ENCODE data around the gene EOMES. TPM values are rescaled to one million over a fixed set of nuclear protein-coding genes. Genes with fewer than 3 reads are reported as not detected.

The EOMES gene
- total and polyA plus RNA-seq, 2 experiments from 2014 or later = 0.34 TPM; not detected in 1

DNA sequence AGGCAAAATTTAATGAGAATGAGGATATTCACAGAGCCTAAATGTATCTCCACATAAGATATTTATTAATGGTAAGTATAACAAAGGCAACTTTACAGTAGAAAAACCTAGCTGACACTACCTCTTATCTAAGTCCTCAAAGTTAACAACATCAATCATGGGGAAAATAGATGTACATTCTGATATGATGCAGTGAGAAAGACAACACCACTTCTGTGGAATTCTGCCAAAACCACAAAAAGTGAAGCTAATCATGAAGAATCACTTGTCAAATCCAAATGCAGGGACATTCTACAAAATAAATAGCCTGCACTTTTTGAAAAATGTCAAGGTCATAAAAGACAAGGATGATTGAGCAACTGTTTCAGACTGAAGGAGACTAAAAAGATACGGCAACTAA is 27.5 kb upstream of the EOMES start:
- Histone ChIP-seq H3K9me3 (ENCODE audit: low read depth) (no peaks in the 10 kb centered on the region), H3K4me3 (no peak overlapping the region), H3K27ac (no peak overlapping the region), H3K27me3 (no peaks in the 10 kb centered on the region), H3K36me3 (no peaks in the 10 kb centered on the region), H3K4me1 (ENCODE audit: low read depth) (no peaks in the 10 kb centered on the region)
- no peak for DNase-seq (ENCODE audit: low read depth in 1 of 2, low spot score in 1 of 2)
- TF ChIP-seq, protein P1, sequence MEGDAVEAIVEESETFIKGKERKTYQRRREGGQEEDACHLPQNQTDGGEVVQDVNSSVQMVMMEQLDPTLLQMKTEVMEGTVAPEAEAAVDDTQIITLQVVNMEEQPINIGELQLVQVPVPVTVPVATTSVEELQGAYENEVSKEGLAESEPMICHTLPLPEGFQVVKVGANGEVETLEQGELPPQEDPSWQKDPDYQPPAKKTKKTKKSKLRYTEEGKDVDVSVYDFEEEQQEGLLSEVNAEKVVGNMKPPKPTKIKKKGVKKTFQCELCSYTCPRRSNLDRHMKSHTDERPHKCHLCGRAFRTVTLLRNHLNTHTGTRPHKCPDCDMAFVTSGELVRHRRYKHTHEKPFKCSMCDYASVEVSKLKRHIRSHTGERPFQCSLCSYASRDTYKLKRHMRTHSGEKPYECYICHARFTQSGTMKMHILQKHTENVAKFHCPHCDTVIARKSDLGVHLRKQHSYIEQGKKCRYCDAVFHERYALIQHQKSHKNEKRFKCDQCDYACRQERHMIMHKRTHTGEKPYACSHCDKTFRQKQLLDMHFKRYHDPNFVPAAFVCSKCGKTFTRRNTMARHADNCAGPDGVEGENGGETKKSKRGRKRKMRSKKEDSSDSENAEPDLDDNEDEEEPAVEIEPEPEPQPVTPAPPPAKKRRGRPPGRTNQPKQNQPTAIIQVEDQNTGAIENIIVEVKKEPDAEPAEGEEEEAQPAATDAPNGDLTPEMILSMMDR (IDR thresholded peaks at IDR 0.05; ENCODE audit: low read depth, low read length) = no peak

DNA sequence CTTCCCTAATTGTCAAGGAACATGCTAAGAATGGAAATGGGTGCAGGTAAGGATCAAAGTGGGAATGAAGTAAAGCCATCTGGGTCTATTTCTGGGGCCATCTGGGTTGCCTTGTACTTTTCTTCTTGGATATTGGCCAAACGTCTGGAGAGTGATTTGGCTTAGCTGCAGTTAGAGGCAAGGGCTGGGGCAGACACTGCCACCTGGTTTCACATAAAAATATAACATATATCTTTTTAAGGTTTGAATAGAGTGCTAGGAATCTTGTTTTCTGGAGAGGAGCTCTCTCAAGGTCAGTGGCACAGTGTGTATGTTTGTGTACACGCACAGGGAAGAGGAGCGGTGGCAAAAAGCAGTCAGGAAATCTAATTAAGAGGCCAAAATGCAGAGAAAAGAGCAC is 24.7 kb upstream of the EOMES start:
- H3K9me3 ChIP-seq (ENCODE audit: low read depth) = no peaks in the 10 kb centered on the region
- DNase-seq (ENCODE audit: low read depth in 1 of 2, low spot score in 1 of 2) = no peak
- H3K4me1 ChIP-seq (ENCODE audit: low read depth) = no peaks in the 10 kb centered on the region
- no peaks in the 10 kb centered on the region for H3K36me3 ChIP-seq
- no peaks in the 10 kb centered on the region for H3K27me3 ChIP-seq
- no peak overlapping the region for H3K4me3 ChIP-seq
- TF ChIP-seq, protein P1 (IDR thresholded peaks at IDR 0.05; ENCODE audit: low read depth, low read length) = no peak
- no peak overlapping the region for H3K27ac ChIP-seq

DNA sequence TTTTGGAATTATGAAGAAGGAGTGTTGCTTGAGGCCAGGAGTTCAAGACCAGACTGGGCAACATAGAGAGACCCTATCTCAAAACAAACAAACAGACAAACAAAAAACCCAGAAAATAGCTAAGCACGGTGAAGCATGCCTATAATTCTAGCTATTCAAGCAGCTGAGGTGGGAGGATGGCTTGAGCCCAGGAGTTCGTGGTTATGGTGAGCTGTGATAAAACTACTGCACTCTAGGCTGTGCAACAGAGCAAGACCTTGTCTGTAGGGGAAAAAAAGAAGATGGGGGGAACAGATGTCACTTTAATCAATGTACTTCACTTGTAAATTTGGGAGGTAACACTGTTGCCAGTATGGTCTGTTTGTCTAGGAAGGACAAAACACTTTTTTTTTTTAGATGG is 18.7 kb upstream of the EOMES start:
- Histone ChIP-seq H3K27me3 (no peaks in the 10 kb centered on the region), H3K36me3 (no peaks in the 10 kb centered on the region), H3K9me3 (ENCODE audit: low read depth) (no peaks in the 10 kb centered on the region), H3K27ac (no peak overlapping the region), H3K4me3 (no peak overlapping the region), H3K4me1 (ENCODE audit: low read depth) (no peaks in the 10 kb centered on the region)
- TF ChIP-seq, protein P1 (IDR thresholded peaks at IDR 0.05; ENCODE audit: low read depth, low read length) = no peak
- DNase-seq (ENCODE audit: low read depth in 1 of 2, low spot score in 1 of 2) = no peak

DNA sequence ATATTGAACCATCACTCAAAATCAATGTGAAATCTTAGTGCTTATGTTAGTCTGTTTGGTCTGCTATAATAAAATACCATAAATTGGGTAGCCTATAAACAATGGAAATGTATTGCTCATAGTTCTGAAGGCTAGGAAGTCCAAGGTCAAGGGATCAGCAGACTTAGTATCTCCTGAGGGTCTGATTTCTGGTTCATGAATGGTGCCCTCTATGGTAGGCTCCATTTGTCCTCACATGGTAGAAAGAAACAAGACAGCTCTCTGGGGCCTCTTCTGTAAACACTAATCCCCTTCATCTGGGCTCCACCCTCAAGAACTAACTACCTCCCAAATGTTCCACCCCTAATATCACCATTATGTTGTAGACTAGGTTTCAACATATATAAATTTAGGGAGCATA is 15.0 kb upstream of the EOMES start:
- Histone ChIP-seq H3K4me3 (no peak overlapping the region), H3K4me1 (ENCODE audit: low read depth) (no peaks in the 10 kb centered on the region), H3K9me3 (ENCODE audit: low read depth) (no peaks in the 10 kb centered on the region), H3K27me3 (peaks cover 22% of the 10 kb centered on the region), H3K27ac (no peak overlapping the region), H3K36me3 (no peaks in the 10 kb centered on the region)
- DNase-seq (ENCODE audit: low read depth in 1 of 2, low spot score in 1 of 2) = no peak
- TF ChIP-seq, protein P1 (IDR thresholded peaks at IDR 0.05; ENCODE audit: low read depth, low read length) = no peak

DNA sequence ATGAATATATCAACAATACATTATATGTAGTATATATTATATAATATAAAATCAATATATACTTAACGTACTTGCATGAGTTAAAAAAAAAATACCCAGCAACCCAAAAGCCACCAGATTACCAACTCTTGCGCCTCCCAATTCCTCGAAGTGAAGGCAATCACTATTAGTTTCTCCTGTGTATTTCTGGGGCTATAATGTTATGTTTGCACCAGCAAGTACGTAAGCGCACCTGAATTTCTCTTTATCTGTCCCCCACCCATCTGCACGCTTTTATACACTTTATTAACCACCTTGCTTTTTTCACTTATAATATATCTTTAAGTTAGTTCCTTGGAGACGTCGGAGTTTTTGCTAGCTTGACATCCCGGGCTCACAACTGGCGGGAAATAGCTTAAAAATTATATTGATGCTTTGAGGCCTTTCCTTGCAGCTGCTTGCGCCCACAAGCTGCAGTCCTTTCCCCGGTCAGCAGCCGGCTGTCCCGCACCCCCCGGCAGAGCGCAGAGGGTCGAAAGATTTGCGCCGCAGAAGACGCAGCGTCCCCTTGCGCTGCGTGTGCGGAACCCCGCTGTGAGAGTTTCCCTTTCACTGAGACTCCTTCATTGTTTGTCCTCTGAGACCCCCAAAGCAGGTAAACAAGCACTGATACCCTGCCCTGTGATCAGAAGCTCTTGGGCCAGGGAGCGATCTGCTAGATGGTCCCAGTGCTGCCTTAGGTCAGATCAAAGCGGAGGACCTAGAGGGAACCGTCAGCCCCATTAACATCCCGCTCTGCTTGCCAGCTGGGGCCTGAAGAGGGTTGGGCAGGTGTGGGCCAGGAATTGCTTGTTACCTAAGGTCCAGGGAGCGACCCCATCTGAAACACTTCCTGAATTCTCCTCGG is 8.9 kb upstream of the EOMES start:
- DNase-seq (ENCODE audit: low read depth in 1 of 2, low spot score in 1 of 2) = no peak
- Histone ChIP-seq H3K4me1 (ENCODE audit: low read depth) (peaks cover 7% of the 10 kb centered on the region), H3K9me3 (ENCODE audit: low read depth) (no peaks in the 10 kb centered on the region), H3K27me3 (peaks cover 83% of the 10 kb centered on the region), H3K27ac (no peak overlapping the region), H3K4me3 (no peak overlapping the region), H3K36me3 (no peaks in the 10 kb centered on the region)
- TF ChIP-seq, protein P1 (IDR thresholded peaks at IDR 0.05; ENCODE audit: low read depth, low read length) = no peak
